Spleen (tissue), 11 donors: Measurements from ENCODE around the gene HEPHL1. TPM values are rescaled to one million over a fixed set of nuclear protein-coding genes. Genes with fewer than 3 reads are reported as not detected.

Experiments used
- DNase-seq: peaks from one replicate; pipeline ENCODE4 v3.0.0-alpha.2; 2020
- H3K27ac ChIP-seq, 8 donors: fragments of 200-600 bp; sonication (generic) in 7 of 8; 1 replicate in 4 of 8; 2 replicates in 4 of 8; pipeline versions ENCODE4 v1.5.0 to v1.8.0; 2016 to 2021; ENCODE audit warnings: inconsistent platforms in 4 of 8, mild to moderate bottlenecking in 4 of 8, moderate library complexity in 1 of 8
- H3K27me3 ChIP-seq, 7 donors: fragments of 200-600 bp; sonication (generic) in 6 of 7; replicated peaks in 1 of 7; 1 replicate in 4 of 7; 2 replicates in 3 of 7; pipeline versions ENCODE4 v1.5.0 to v1.8.0; 2016 to 2021; ENCODE audit warnings: inconsistent platforms in 3 of 7, mild to moderate bottlenecking in 1 of 7
- H3K36me3 ChIP-seq, 6 donors: fragments of 200-600 bp; sonication (generic) in 5 of 6; 1 replicate in 4 of 6; 2 replicates in 2 of 6; pipeline versions ENCODE4 v1.5.0 to v1.8.0; 2016 to 2021; ENCODE audit warnings: inconsistent platforms in 2 of 6
- H3K4me1 ChIP-seq, 6 donors: fragments of 200-600 bp; sonication (generic) in 5 of 6; 1 replicate in 3 of 6; 2 replicates in 3 of 6; pipeline versions ENCODE4 v1.5.0 to v1.8.0; 2016 to 2021; ENCODE audit warnings: inconsistent platforms in 3 of 6
- H3K4me3 ChIP-seq, 8 donors: fragments of 200-600 bp; sonication (generic) in 7 of 8; 1 replicate in 4 of 8; 2 replicates in 4 of 8; pipeline versions ENCODE4 v1.5.0 to v1.8.0; 2016 to 2021; ENCODE audit warnings: inconsistent platforms in 4 of 8, mild to moderate bottlenecking in 4 of 8, moderate library complexity in 2 of 8
- H3K9me3 ChIP-seq, 8 donors: fragments of 200-600 bp; sonication (generic) in 7 of 8; 1 replicate in 4 of 8; 2 replicates in 4 of 8; pipeline versions ENCODE4 v1.5.0 to v1.8.0; 2016 to 2021; ENCODE audit warnings: inconsistent platforms in 4 of 8
- CTCF ChIP-seq, 11 experiments: fragments of 200-600 bp in 7 of 11; fragments of 450-650 bp in 4 of 11; sonication (generic) in 4 of 11; IDR thresholded peaks in 8 of 11; conservative IDR thresholded peaks in 3 of 11; 1 replicate in 7 of 11; 2 replicates in 4 of 11; pipeline versions ENCODE4 v1.4.0 to v1.8.0; 2016 to 2021; ENCODE audit warnings: antibody characterized with exemption in 11 of 11, inconsistent platforms in 4 of 11, mild to moderate bottlenecking in 1 of 11
- POLR2A ChIP-seq, 3 donors: fragments of 450-650 bp; IDR thresholded peaks; one replicate each; pipeline ENCODE4 v1.5.1; 2017; ENCODE audit warnings: antibody characterized with exemption in 3 of 3, mild to moderate bottlenecking in 1 of 3
- POLR2AphosphoS5 ChIP-seq, 3 donors: sonication (generic); formaldehyde crosslinking; IDR thresholded peaks; one replicate each; pipeline ENCODE4 v1.5.1; 2017; ENCODE audit warnings: antibody characterized with exemption in 3 of 3
- WGBS, 5 donors: extraction: QIAGEN DNeasy Blood & Tissue Kit in 3 of 5; methylation state at CpG; one replicate each; pipeline versions ENCODE4 v1.1.5 to v1.1.7; 2013 to 2018; 5-methylcytosine and 5-hydroxymethylcytosine counted together
- intact Hi-C: fragments of 100-400 bp; cut with DNase I; formaldehyde crosslinking; loops from one replicate; pipeline ENCODE4 v1.15.0; 2023; ENCODE audit warnings: low total_unique reads
- polyA plus RNA-seq, 3 donors: library from polyadenylated mRNA; stranded (reverse); fragments of 200-250 nt; gene quantifications; one replicate each; pipeline ENCODE4 v1.2.1, GENCODE V29; 2013
- total RNA-seq, 7 donors: library from RNA; depleted of rRNA in 3 of 7; stranded (reverse); fragments of >200 nt in 3 of 7; fragmentation: NEBNext Ultra II Directional in 4 of 7; extraction: Animal tissue kit (Norgen Biotek cat#: 25700) in 4 of 7; gene quantifications; one replicate each; pipeline versions ENCODE4 v1.1.0 to v1.2.1, GENCODE V29; 2016 to 2021
- donor health status: healthy with polysubstance abuse.
- donor health status: DM: no; HTN: no; CAD: no; lungs with moderate emphysema.
- donor health status: DM: no; HTN: no; CAD: no.
- donor health status: Bipolar disorder and iron deficiency.
- donor health status: healthy.
- donor health status: DM: no; HTN: no; CAD: no.
- donor health status: DM: yes; HTN: yes; CAD: no.

Gene HEPHL1
- total and polyA plus RNA-seq, 10 donors, result not detected

- Histone ChIP-seq H3K27ac (no peak overlapping the region), H3K27me3 (no peaks in the 10 kb centered on the region), H3K9me3 (peaks cover 0 to 11% (median 0%) of the 10 kb centered on the region in 8 donors), H3K4me1 (peaks cover 0 to 7% (median 0%) of the 10 kb centered on the region in 6 donors), H3K36me3 (no peaks in the 10 kb centered on the region), H3K4me3 (no peak overlapping the region)
- no peak for DNase-seq
- no peak for TF ChIP-seq CTCF (IDR thresholded peaks at IDR 0.05 in 8 of 11, conservative IDR thresholded peaks at IDR 0.05 in 3 of 11)
- TF ChIP-seq POLR2A (IDR thresholded peaks at IDR 0.05), result no peak
- no peak for TF ChIP-seq POLR2AphosphoS5 (IDR thresholded peaks at IDR 0.05)
- intact Hi-C loops, result no loop called here
- WGBS, 5 donors, result 75 to 100% (median 94%) methylated on average over 6 of the region's 6 CpGs
Observed at GRCh38 chr11:94089341-94089740, 68.2 kb downstream of the HEPHL1 start.

GRCh38 chr11:94090401-94090800 lies 69.2 kb downstream of the HEPHL1 start:
- DNase-seq, result no peak
- TF ChIP-seq CTCF (IDR thresholded peaks at IDR 0.05 in 8 of 11, conservative IDR thresholded peaks at IDR 0.05 in 3 of 11), result no peak
- no peak for TF ChIP-seq POLR2A (IDR thresholded peaks at IDR 0.05)
- no peak for TF ChIP-seq POLR2AphosphoS5 (IDR thresholded peaks at IDR 0.05)
- 72 to 94% (median 85%) methylated on average over 1 of the region's 1 CpG for WGBS, 5 donors
- intact Hi-C loops, result no loop called here
- no peak overlapping the region for H3K4me3 ChIP-seq
- H3K4me1 ChIP-seq, result no peaks in the 10 kb centered on the region
- no peaks in the 10 kb centered on the region for H3K27me3 ChIP-seq
- no peaks in the 10 kb centered on the region for H3K36me3 ChIP-seq
- no peak overlapping the region for H3K27ac ChIP-seq
- H3K9me3 ChIP-seq, result peaks cover 0 to 13% (median 0%) of the 10 kb centered on the region in 8 donors

GRCh38 chr11:94091091-94091490 lies 69.9 kb downstream of the HEPHL1 start:
- no peak overlapping the region for H3K4me3 ChIP-seq
- peaks cover 0 to 15% (median 0%) of the 10 kb centered on the region in 8 donors for H3K9me3 ChIP-seq
- H3K4me1 ChIP-seq, result no peaks in the 10 kb centered on the region
- no peak for DNase-seq
- no peaks in the 10 kb centered on the region for H3K27me3 ChIP-seq
- 55 to 90% (median 73%) methylated on average over 1 of the region's 1 CpG for WGBS, 5 donors
- intact Hi-C loops, result no loop called here
- H3K36me3 ChIP-seq, result no peaks in the 10 kb centered on the region
- no peak overlapping the region for H3K27ac ChIP-seq
- no peak for TF ChIP-seq POLR2AphosphoS5 (IDR thresholded peaks at IDR 0.05)
- TF ChIP-seq CTCF (IDR thresholded peaks at IDR 0.05 in 8 of 11, conservative IDR thresholded peaks at IDR 0.05 in 3 of 11), result no peak
- no peak for TF ChIP-seq POLR2A (IDR thresholded peaks at IDR 0.05)

GRCh38 chr11:94100253-94100652 lies 79.1 kb downstream of the HEPHL1 start:
- H3K9me3 ChIP-seq, result peaks cover 0 to 19% (median 0%) of the 10 kb centered on the region in 8 donors
- TF ChIP-seq CTCF (IDR thresholded peaks at IDR 0.05 in 8 of 11, conservative IDR thresholded peaks at IDR 0.05 in 3 of 11), result no peak
- TF ChIP-seq POLR2A (IDR thresholded peaks at IDR 0.05), result no peak
- no peak for TF ChIP-seq POLR2AphosphoS5 (IDR thresholded peaks at IDR 0.05)
- H3K27me3 ChIP-seq, result no peaks in the 10 kb centered on the region
- intact Hi-C loops, result no loop called here
- no peak for DNase-seq
- H3K36me3 ChIP-seq, result no peaks in the 10 kb centered on the region
- H3K27ac ChIP-seq, result no peak overlapping the region
- no peak overlapping the region for H3K4me3 ChIP-seq
- no peaks in the 10 kb centered on the region for H3K4me1 ChIP-seq
